Effector memory CD4-positive, alpha-beta T cell (primary cell): Measurements from ENCODE around the gene EXOC4.

Source experiments
- DNase-seq, 3 donors: peaks; one replicate each; pipeline ENCODE4 v3.0.0-alpha.2; 2020
- H3K27ac ChIP-seq: 2 replicates; pipeline ENCODE4 v1.7.0; 2013; ENCODE audit warnings: mild to moderate bottlenecking, low read length, moderate library complexity; ENCODE audit not compliant: insufficient read depth, poor library complexity, severe bottlenecking
- H3K27me3 ChIP-seq: replicated peaks from 2 replicates; pipeline ENCODE4 v1.7.0; 2013; ENCODE audit warnings: mild to moderate bottlenecking, low read length; ENCODE audit not compliant: insufficient read depth, control insufficient read depth, poor library complexity, severe bottlenecking
- H3K36me3 ChIP-seq: 2 replicates; pipeline ENCODE4 v1.7.0; 2013; ENCODE audit warnings: mild to moderate bottlenecking, low read length, moderate library complexity; ENCODE audit not compliant: control insufficient read depth, insufficient read depth
- H3K4me1 ChIP-seq: 2 replicates; pipeline ENCODE4 v1.7.0; 2013; ENCODE audit warnings: low read length, mild to moderate bottlenecking; ENCODE audit not compliant: control insufficient read depth, insufficient read depth, poor library complexity, severe bottlenecking
- H3K4me3 ChIP-seq: 2 replicates; pipeline ENCODE4 v1.7.0; 2013; ENCODE audit warnings: low read length, low read depth, mild to moderate bottlenecking; ENCODE audit not compliant: insufficient read depth, poor library complexity, severe bottlenecking
- H3K9me3 ChIP-seq: 2 replicates; pipeline ENCODE4 v1.7.0; 2013; ENCODE audit warnings: mild to moderate bottlenecking, low read length, moderate library complexity; ENCODE audit not compliant: control insufficient read depth

Gene EXOC4

GRCh38 chr7:133830081-133830480 is 577.2 kb downstream of the EXOC4 start:
- Histone ChIP-seq H3K9me3 (no peaks in the 10 kb centered on the region), H3K36me3 (no peaks in the 10 kb centered on the region), H3K27me3 (no peaks in the 10 kb centered on the region), H3K4me1 (no peaks in the 10 kb centered on the region), H3K27ac (no peak overlapping the region), H3K4me3 (no peak overlapping the region)
- DNase-seq, result no peak

GRCh38 chr7:133836666-133837065 is 583.8 kb downstream of the EXOC4 start:
- DNase-seq, result no peak
- no peaks in the 10 kb centered on the region for H3K4me1 ChIP-seq
- no peak overlapping the region for H3K27ac ChIP-seq

GRCh38 chr7:133837224-133837623 is 584.3 kb downstream of the EXOC4 start:
- H3K36me3 ChIP-seq, result no peaks in the 10 kb centered on the region
- H3K4me3 ChIP-seq, result no peak overlapping the region
- no peak for DNase-seq
- no peaks in the 10 kb centered on the region for H3K4me1 ChIP-seq
- H3K27ac ChIP-seq, result no peak overlapping the region
- no peaks in the 10 kb centered on the region for H3K27me3 ChIP-seq
- no peaks in the 10 kb centered on the region for H3K9me3 ChIP-seq

More at GRCh38 chr7:133836666-133837065, 583.8 kb downstream of the EXOC4 start:
- H3K27me3 ChIP-seq, result no peaks in the 10 kb centered on the region
- H3K4me3 ChIP-seq, result no peak overlapping the region
- H3K36me3 ChIP-seq, result no peaks in the 10 kb centered on the region
- no peaks in the 10 kb centered on the region for H3K9me3 ChIP-seq

GRCh38 chr7:133839121-133839520 is 586.2 kb downstream of the EXOC4 start:
- Histone ChIP-seq H3K36me3 (no peaks in the 10 kb centered on the region), H3K4me1 (no peaks in the 10 kb centered on the region), H3K27ac (no peak overlapping the region), H3K4me3 (no peak overlapping the region), H3K9me3 (no peaks in the 10 kb centered on the region), H3K27me3 (no peaks in the 10 kb centered on the region)
- no peak for DNase-seq

DNA sequence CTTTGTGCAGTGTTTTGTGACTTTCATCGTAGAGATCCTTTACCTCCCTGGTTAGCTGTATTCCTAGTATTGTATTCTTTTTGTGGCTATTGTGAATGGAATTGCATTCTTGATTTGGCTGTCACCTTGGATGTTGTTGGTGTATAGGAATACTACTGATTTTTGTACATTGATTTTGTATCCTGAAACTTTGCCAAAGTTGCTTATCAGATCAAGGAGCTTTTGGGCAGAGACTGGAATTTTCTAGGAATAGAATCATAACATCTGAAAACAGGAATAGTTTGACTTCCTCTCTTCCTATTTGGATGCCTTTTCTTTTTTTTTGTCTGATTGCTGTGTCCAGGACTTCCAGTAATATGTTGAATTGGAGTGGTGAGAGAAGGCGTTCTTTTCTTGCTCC is 590.5 kb downstream of the EXOC4 start:
- DNase-seq, result no peak
- no peak overlapping the region for H3K27ac ChIP-seq
- no peaks in the 10 kb centered on the region for H3K27me3 ChIP-seq
- no peaks in the 10 kb centered on the region for H3K9me3 ChIP-seq
- H3K36me3 ChIP-seq, result no peaks in the 10 kb centered on the region
- H3K4me3 ChIP-seq, result no peak overlapping the region
- H3K4me1 ChIP-seq, result no peaks in the 10 kb centered on the region

DNA sequence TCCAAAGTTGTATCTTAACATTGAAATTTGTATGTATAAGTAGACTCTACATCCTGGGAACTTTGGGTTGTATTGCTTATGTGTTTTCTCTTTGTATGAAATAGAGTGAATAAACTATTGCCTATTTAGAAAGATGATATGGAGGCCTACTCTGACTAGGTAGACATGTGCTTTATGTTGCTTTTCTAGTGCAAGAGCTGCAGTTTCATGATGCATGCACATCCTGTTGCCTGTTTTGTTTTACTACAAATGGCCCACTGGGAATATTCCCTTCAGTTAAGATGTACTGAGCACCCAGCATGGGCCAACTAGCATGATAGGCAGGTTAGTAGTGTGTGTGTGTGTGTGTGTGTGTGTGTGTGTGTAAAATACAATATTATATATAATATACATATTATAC is 592.1 kb downstream of the EXOC4 start:
- Histone ChIP-seq H3K36me3 (no peaks in the 10 kb centered on the region), H3K4me3 (no peak overlapping the region), H3K9me3 (no peaks in the 10 kb centered on the region), H3K27ac (no peak overlapping the region), H3K27me3 (no peaks in the 10 kb centered on the region), H3K4me1 (no peaks in the 10 kb centered on the region)
- no peak for DNase-seq

- H3K9me3 ChIP-seq, result no peaks in the 10 kb centered on the region
- no peaks in the 10 kb centered on the region for H3K27me3 ChIP-seq
- H3K4me3 ChIP-seq, result no peak overlapping the region
- no peak for DNase-seq
- H3K36me3 ChIP-seq, result no peaks in the 10 kb centered on the region
- no peak overlapping the region for H3K27ac ChIP-seq
- H3K4me1 ChIP-seq, result no peaks in the 10 kb centered on the region
Observed at GRCh38 chr7:133846203-133846945, 593.5 kb downstream of the EXOC4 start.

- H3K4me1 ChIP-seq, result no peaks in the 10 kb centered on the region
- H3K36me3 ChIP-seq, result no peaks in the 10 kb centered on the region
- H3K27ac ChIP-seq, result no peak overlapping the region
- H3K4me3 ChIP-seq, result no peak overlapping the region
- H3K27me3 ChIP-seq, result no peaks in the 10 kb centered on the region
- H3K9me3 ChIP-seq, result no peaks in the 10 kb centered on the region
- DNase-seq, result no peak
Observed at GRCh38 chr7:133850497-133851280, 597.8 kb downstream of the EXOC4 start.

DNA sequence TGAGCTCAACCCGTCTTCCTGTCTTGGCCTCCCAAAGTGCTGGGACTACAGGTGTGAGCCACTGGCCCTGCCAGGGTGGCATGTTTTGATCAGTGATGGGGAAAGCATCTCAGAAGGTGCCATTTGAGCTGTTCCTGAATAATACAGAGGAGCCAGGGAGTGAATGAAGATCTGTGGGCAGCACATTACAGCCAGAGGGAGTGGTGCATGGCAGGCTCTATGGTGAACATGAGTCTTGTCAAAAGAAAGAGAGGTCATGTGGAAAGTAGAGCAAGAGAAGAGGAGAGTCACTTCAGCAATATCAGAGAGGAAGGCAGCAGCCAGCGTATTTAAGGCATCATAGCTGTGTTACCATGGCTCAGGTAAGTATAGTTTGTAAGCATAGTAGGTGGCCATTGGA is 598.5 kb downstream of the EXOC4 start:
- H3K27ac ChIP-seq, result no peak overlapping the region
- no peaks in the 10 kb centered on the region for H3K4me1 ChIP-seq
- DNase-seq, result no peak
- no peaks in the 10 kb centered on the region for H3K9me3 ChIP-seq
- H3K4me3 ChIP-seq, result no peak overlapping the region
- no peaks in the 10 kb centered on the region for H3K36me3 ChIP-seq
- H3K27me3 ChIP-seq, result no peaks in the 10 kb centered on the region

DNA sequence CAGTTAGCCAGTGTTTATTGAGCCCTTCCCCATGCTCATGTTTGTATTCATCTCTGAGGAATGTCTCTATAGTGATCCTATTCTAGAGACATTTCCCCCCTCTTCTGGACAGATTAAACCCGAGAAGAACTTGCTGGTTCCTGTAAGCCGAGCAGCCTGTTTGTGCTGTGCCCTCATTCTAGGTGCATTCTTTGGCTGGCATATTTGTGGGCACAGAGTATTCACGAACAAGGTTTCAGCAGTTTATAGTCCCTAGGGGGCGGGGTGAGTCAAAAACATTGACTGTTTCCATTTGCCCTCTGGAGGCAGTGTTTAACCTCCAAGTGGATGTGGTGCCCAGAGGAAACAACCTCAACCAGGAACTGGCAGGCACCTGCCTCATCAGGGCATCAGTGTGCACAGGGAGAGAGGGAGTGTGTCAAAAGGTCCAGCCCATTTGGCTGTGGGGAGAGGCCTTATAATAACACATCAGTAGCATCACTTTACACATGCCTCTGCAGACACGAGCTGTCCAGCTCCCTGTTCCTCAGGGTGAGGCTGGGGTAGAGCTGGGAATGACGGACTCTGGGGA is 600.9 kb downstream of the EXOC4 start:
- Histone ChIP-seq H3K4me1 (no peaks in the 10 kb centered on the region), H3K9me3 (no peaks in the 10 kb centered on the region), H3K4me3 (no peak overlapping the region), H3K27me3 (no peaks in the 10 kb centered on the region), H3K36me3 (no peaks in the 10 kb centered on the region), H3K27ac (no peak overlapping the region)
- no peak for DNase-seq
